ENCODE measurements around the gene PRH2.

Gene PRH2

DNA sequence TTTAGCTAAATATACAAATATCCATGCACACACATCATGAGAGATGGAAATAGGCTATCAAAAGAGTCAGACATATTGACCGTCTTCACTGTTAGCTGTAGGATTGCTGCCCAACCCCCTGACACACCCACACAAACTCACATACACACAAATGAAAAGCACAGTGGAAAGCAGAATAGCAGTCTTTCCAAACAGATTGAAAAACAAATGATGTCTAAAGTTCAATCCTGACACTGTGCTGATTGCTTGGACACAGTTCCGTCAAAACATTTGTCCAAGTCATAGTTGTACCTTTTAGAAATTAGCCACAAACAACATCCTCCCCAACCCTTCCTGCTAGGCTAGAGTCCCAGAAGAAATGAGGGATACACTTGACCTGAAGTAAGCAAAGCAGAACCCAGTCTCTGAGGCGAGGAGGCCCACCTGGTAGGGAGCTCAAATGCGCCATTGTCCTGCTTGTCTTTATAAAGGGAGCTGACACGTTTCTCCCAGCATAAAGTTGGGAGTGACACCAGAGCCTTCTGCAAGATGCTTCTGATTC is at the start of gene PRH2:
Gene PRH2 (plus strand): TSS at position 491 of the 541 bp plus-strand sequence. CDS start 38 bp downstream, at position 529.
- no peak for DNase-seq

GRCh38 chr12:10884086-10884725 is 44.8 kb upstream of the PRH2 start, which contains the start of gene PRH1:
Gene PRH1 (minus strand): TSS chr12:10884255. CDS start chr12:10884217, 38 bp downstream.
- no peak for DNase-seq

GRCh38 chr12:10889226-10889625 is 39.8 kb upstream of the PRH2 start:
- no peak for DNase-seq

GRCh38 chr12:10891937-10892336 is 37.1 kb upstream of the PRH2 start:
- no peak for DNase-seq

- no peak for DNase-seq
These were observed 32.2 kb upstream of the PRH2 start for GRCh38 chr12:10896854-10897253.

DNA sequence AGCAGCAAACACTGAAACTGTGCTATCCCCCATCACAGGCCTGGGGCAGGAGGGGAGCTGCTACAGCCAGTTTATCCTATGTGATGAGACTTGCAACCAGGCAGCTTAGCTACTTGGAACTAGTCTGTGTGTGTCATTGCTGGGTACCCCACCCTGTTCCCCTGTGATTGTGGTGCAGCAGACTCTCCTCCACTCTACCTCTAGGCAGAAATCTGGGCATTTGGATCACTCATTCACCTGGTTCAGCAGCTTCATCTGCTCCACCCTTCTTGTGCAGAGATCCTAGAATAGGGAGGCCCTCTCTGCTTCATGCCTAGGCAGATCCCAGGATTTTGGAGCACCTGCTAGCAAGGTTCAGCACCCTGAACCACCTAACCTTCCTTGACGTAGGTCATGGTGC is 28.5 kb upstream of the PRH2 start:
- DNase-seq, result no peak

GRCh38 chr12:10900972-10901371 is 28.1 kb upstream of the PRH2 start:
- no peak for DNase-seq

DNA sequence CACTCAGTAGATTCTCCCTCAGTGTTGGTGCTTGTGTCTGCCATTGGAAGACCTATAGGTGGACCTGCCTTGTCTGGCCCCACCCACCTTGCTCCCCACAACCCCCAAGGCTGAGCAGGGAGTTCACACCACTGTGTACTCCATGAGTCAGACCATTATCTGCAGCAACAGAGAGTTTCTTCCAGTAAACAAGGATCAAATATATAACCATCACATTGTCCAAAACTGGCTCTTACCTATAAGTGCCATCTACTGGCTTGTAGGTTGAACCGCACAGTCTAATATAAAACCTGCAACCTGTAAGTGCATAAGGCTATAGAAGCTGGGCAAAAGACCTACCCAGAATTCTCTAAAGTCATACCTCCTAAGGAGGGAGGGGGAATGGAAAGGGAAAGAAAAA is 27.6 kb upstream of the PRH2 start:
- no peak for DNase-seq

DNA sequence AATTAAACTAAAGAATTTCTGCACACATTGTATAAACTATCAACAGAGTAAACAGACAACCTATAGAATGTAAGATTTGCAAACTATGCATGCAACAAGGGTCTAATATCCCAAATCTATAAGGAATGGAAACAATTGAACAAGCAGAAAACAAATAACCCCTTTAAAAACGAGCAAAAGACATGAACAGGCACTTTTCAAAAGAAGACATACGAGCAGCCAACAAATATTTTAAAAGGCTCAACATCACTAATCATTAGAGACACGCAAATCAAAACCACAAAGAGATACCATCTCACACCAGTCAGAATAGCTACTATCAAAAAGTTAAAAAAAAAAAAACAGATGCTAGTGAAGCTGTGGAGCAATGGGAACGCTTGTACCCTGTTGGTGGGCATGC is 24.4 kb upstream of the PRH2 start:
- no peak for DNase-seq

- DNase-seq, result no peak
These were observed 19.6 kb upstream of the PRH2 start, which contains the start of gene TAS2R13 for GRCh38 chr12:10909462-10909861. Gene TAS2R13 (minus strand): TSS chr12:10909562. CDS start chr12:10909298, 264 bp downstream.

GRCh38 chr12:10910380-10910779 is 18.7 kb upstream of the PRH2 start:
- no peak for DNase-seq

DNA sequence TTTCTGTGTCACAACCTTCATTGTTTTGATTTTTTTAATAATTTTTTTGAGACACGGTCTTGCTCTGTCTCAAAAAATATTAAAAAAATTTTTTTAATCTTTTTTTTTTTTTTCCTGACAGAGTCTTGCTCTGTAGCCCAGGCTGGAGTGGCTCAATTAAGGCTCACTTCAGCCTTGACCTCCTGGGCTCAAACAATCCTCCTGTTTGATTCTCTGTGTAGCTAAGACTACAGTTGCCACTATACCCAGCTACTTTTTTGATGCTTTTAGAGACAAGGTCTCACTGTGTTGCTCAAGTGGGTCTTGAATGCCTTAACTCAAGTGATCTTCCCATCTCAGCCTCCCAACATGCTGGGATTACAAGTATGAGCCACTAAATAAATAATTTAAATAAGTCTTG is 9.2 kb upstream of the PRH2 start:
- no peak for DNase-seq

DNA sequence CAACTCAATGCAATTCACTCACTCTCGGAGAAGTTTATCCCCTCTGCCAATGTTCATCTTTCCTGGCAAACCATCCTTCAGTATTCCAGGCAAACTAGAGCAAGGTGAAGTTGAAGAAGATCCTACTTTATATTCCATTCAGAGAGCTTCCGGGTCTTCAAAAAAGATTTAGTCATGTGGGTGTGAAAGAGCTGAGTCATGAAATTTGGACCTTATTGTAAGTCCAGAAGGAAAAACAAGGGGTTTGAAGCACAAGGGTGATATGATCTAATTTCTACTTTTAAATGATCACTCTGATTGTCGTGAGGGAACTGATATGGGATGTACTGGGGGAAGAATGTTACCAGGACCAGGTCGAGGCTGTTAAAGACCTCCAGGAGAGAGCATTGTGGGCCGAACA is 2.8 kb upstream of the PRH2 start:
- DNase-seq, result no peak

GRCh38 chr12:10936506-10936905 is 7.5 kb downstream of the PRH2 start:
- no peak for DNase-seq

DNA sequence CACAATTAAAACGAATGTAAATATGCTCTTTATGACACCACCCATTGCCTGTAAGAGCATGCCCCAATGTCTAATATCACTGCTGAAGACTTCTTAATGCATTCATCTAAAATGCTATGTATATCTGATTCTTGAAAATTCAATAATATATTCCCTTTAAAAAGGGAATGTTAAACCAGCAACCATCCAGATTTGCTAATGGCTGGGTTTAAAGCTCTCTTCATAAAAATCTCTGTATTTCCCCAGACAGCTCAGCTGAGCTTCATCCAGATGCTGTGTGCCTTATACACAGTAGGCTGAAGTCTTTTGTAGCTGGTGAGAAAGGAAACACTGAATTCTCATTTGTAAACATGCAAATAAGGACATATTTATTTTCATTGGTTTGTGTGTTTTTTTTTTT is 10.1 kb downstream of the PRH2 start, which contains the start of gene TAS2R14:
Gene TAS2R14 (minus strand): TSS at position 101 of the 400 bp plus-strand sequence. CDS start 56 bp downstream, at position 45.
- no peak for DNase-seq

DNA sequence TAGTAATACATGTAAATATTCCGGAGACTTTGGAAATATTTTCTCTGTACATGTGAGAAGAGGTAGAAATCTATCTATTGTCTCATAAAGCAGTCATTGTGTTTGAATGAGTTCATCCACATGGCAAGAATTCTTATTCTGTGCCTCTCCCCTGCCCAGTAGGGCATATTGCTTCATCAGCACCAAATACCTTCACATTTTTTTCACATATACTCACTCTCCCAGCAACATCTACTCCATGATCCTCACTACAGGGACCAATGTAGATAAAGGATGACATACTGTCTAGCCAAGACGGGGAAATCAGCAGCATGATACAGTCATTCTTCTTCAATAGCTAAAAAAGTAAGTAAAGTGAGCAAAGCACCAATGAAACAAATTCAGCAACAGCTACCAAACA is 11.4 kb downstream of the PRH2 start:
- peak in 1 of 2 experiments; percentile 24 for DNase-seq

DNA sequence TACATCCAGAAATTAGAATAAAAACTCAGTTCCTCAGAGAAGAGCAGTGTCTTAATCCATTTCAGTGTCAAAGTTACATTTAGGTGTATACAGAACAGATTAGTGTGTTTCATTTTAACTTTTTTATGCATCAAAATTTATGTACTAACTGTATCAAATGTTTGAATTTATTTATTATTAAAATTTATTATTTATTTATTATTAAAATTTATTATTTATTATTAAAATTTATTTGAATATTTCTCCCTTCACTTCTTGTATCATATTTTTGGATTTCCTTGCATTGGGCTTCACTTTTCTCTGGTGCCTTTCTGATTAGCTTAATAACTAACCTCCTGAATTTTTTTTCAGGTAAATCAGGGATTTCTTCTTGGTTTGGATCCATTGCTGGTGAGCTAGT is 12.3 kb downstream of the PRH2 start:
- DNase-seq, result no peak

DNA sequence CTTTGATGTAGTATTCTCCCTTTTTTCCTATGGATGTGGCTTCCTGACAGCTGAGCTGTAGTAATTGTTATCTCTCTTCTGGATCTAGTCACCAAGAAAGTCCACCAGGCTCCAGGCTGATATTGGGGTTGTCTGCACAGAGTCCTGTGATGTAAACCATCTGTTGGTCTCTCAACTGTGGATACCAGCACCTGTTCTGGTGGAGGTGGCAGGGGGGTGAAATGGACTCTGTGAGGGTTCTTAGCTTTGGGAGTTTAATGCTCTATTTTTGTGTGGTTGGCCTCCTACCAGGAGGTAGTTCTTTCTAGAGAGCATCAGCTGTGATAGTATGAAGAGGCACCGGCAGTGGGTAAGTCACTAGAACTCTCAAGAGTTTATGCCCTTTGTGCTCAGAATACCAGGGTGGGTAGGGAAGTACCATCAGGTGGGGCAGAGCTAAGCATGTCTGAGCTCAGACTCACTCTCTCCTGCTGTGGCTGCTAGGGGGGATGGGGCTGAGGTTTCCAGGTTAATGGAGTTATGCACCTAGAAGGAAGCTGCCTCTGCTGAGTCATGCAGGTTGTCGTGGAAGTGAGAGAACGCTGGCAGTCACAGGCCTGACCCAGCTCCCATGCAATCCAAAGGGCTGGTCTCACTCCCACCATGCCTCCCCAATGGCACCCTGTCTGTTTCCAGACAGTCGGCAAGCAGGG is 13.0 kb downstream of the PRH2 start:
- peak in 1 of 2 experiments; percentile 34 for DNase-seq

- DNase-seq, result no peak
These were observed 14.1 kb downstream of the PRH2 start for GRCh38 chr12:10943167-10943566.

DNA sequence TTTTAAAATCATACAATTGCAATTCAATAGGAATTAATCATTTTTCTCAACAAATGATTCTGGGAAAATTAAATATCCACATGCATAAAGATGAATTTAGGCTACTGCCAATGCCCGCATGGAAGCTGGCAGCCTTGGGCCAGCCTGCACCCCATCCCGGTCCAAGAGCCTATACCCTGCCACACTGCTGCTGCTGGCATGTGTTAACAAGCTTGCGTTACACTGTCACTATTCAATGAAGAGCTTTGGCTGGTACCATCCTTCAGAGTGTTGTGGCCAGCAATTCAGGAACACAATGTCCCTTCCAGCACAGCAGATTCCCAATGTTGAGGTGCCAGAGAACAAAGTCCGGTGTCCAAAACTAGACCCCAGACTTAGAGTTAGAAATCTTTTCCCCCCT is 23.6 kb downstream of the PRH2 start:
- no peak for DNase-seq

DNA sequence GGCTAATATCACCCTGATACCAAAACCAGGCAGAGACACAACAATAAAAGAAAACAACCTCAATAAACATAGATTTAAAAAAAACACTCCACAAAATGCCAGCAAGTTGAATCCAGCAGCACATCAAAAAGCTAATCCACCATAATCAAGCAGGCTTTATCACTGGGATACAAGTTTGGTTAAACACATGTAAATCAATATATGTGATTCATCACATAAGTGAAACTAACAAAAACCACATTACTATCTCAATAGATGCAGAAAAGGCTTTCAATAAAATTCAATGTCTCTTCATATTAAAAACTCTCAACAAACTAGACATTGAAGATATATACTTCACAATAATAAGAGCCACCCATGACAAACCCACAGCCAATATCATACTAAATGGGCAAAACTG is 27.0 kb downstream of the PRH2 start:
- DNase-seq, result no peak

- DNase-seq, result no peak
These were observed 28.7 kb downstream of the PRH2 start for GRCh38 chr12:10957741-10958140.

GRCh38 chr12:10959804-10960203 is 30.8 kb downstream of the PRH2 start:
- DNase-seq, result no peak

GRCh38 chr12:10960211-10960610 is 31.2 kb downstream of the PRH2 start:
- no peak for DNase-seq

All from SW 1271 (cell line).